Measurements from ENCODE around the gene TSPAN15. TPM values are rescaled to one million over a fixed set of nuclear protein-coding genes. Genes with fewer than 3 reads are reported as not detected.
A peak's percentile ranks its signal among the peaks of the same experiment; 100 is the strongest.

Gene TSPAN15
- total RNA-seq, 3 donors from 2014 or later = 53.3 to 89.5 (median 65.0) TPM

GRCh38 chr10:69479240-69480067 is 28.2 kb downstream of the TSPAN15 start:
- Histone ChIP-seq H3K4me3 (no peak overlapping the region), H3K27me3 (no peaks in the 10 kb centered on the region), H3K36me3 (no peaks in the 10 kb centered on the region), H3K27ac (peak overlapping the region; percentile 37 to 82), H3K9me3 (no peaks in the 10 kb centered on the region), H3K4me1 (no peaks in the 10 kb centered on the region)
- no peak for TF ChIP-seq POLR2AphosphoS5 (IDR thresholded peaks at IDR 0.05)
- no peak for TF ChIP-seq CTCF (IDR thresholded peaks at IDR 0.05)
- no peak for TF ChIP-seq POLR2A (IDR thresholded peaks at IDR 0.05)
- no peak for DNase-seq (ENCODE audit: low spot score in 2 of 2)
- intact Hi-C loops (cut with DNase I; ENCODE audit: low total_unique reads) = no loop called here

- Histone ChIP-seq H3K27me3 (no peaks in the 10 kb centered on the region), H3K4me1 (no peaks in the 10 kb centered on the region), H3K36me3 (no peaks in the 10 kb centered on the region), H3K27ac (peak overlapping the region; percentile 37 to 82), H3K9me3 (no peaks in the 10 kb centered on the region), H3K4me3 (no peak overlapping the region)
- no peak for TF ChIP-seq POLR2A (IDR thresholded peaks at IDR 0.05)
- TF ChIP-seq CTCF (IDR thresholded peaks at IDR 0.05) = no peak
- no peak for TF ChIP-seq POLR2AphosphoS5 (IDR thresholded peaks at IDR 0.05)
- no peak for DNase-seq (ENCODE audit: low spot score in 2 of 2)
- intact Hi-C loops (cut with DNase I; ENCODE audit: low total_unique reads) = no loop called here
These were observed 28.8 kb downstream of the TSPAN15 start for GRCh38 chr10:69480068-69480412.

GRCh38 chr10:69481305-69481704 is 30.0 kb downstream of the TSPAN15 start:
- Histone ChIP-seq H3K27ac (peak overlapping the region in 1 of 2 donors; percentile 61), H3K4me1 (no peaks in the 10 kb centered on the region), H3K36me3 (no peaks in the 10 kb centered on the region), H3K4me3 (no peak overlapping the region), H3K9me3 (no peaks in the 10 kb centered on the region), H3K27me3 (no peaks in the 10 kb centered on the region)
- no peak for TF ChIP-seq POLR2AphosphoS5 (IDR thresholded peaks at IDR 0.05)
- TF ChIP-seq CTCF (IDR thresholded peaks at IDR 0.05) = no peak
- TF ChIP-seq POLR2A (IDR thresholded peaks at IDR 0.05) = no peak
- no peak for DNase-seq (ENCODE audit: low spot score in 2 of 2)
- intact Hi-C loops (cut with DNase I; ENCODE audit: low total_unique reads) = no loop called here

GRCh38 chr10:69481811-69482524 is 30.7 kb downstream of the TSPAN15 start:
- peak overlapping the region in 1 of 2 donors; percentile 61 for H3K27ac ChIP-seq
- no peaks in the 10 kb centered on the region for H3K9me3 ChIP-seq
- no peaks in the 10 kb centered on the region for H3K36me3 ChIP-seq
- DNase-seq (ENCODE audit: low spot score in 2 of 2) = no peak
- intact Hi-C loops (cut with DNase I; ENCODE audit: low total_unique reads) = no loop called here
- H3K4me1 ChIP-seq = no peaks in the 10 kb centered on the region
- no peaks in the 10 kb centered on the region for H3K27me3 ChIP-seq
- TF ChIP-seq POLR2A (IDR thresholded peaks at IDR 0.05) (no peak), POLR2AphosphoS5 (IDR thresholded peaks at IDR 0.05) (no peak), CTCF (IDR thresholded peaks at IDR 0.05) (no peak)
- H3K4me3 ChIP-seq = no peak overlapping the region

GRCh38 chr10:69483963-69484362 is 32.7 kb downstream of the TSPAN15 start:
- Histone ChIP-seq H3K36me3 (no peaks in the 10 kb centered on the region), H3K27ac (peak overlapping the region in 1 of 2 donors; percentile 33), H3K27me3 (no peaks in the 10 kb centered on the region), H3K4me1 (no peaks in the 10 kb centered on the region), H3K4me3 (no peak overlapping the region), H3K9me3 (no peaks in the 10 kb centered on the region)
- no peak for DNase-seq (ENCODE audit: low spot score in 2 of 2)
- TF ChIP-seq POLR2AphosphoS5 (IDR thresholded peaks at IDR 0.05) (no peak), CTCF (IDR thresholded peaks at IDR 0.05) (no peak), POLR2A (IDR thresholded peaks at IDR 0.05) (no peak)
- intact Hi-C loops (cut with DNase I; ENCODE audit: low total_unique reads) = no loop called here

All from breast epithelium (tissue), 4 donors.